ENCODE measurements around the gene FGF2. TPM values are rescaled to one million over a fixed set of nuclear protein-coding genes. Genes with fewer than 3 reads are reported as not detected.

Gene FGF2
- total RNA-seq, 1 experiment from 2014 or later: 115 TPM

DNA sequence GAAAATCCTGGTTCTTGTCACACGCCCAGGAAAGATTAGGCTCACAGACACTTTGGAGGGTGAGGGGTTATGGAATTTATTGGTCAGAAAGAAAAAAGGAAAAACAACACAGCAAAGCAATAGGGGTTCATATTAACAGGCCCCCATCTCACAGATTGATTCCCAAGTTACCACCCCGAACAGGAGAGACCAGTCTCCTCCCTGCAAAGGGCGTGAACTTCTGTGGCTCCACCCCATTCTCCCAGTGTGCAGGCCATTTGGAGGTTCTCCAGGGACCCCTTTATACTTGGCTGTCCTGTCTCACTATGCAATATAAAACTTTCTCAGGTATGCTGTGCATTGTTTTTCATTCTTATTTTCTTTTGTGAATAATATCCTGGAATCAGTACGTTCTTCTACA lies 7.4 kb downstream of the FGF2 start (continued):
- TF ChIP-seq, protein P1, sequence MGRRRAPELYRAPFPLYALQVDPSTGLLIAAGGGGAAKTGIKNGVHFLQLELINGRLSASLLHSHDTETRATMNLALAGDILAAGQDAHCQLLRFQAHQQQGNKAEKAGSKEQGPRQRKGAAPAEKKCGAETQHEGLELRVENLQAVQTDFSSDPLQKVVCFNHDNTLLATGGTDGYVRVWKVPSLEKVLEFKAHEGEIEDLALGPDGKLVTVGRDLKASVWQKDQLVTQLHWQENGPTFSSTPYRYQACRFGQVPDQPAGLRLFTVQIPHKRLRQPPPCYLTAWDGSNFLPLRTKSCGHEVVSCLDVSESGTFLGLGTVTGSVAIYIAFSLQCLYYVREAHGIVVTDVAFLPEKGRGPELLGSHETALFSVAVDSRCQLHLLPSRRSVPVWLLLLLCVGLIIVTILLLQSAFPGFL (CRISPR knock-in tag; IDR thresholded peaks at IDR 0.05; ENCODE audit: borderline replicate concordance): no peak

DNA sequence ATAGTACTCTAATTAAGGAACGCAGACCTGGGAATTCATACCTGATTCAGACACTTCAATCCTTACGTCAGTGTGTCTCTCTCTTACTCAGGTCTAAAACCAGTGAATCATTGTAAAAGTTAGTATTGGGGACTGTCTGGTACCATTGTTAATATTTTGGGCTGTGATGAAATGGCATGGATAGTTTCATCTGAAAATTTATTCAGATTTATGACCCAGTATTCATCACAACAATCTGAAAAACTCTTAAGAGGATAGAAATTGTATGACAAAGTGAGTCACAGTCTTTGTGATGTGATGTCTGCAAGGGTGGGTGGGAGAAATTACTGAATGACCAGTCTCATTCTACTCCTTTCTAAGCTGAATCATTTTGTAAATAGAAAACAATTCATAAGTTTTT lies 10.3 kb downstream of the FGF2 start:
- POLR2A ChIA-PET: no interaction called here
- Mint-ChIP-seq H3K36me3 (peaks cover 49% of the 10 kb centered on the region), H3K4me1 (peaks cover 32% of the 10 kb centered on the region), H3K27me3 (ENCODE audit: low read depth) (no peaks in the 10 kb centered on the region), H3K4me3 (no peak overlapping the region), H3K9me3 (0 out of 2 replicates have a peak, but pooled peaks cover 4% of the 10 kb centered on the region), H3K27ac (no peak overlapping the region)
- CTCF ChIA-PET: no interaction called here
- DNase-seq (ENCODE audit: low spot score) (no peak), ATAC-seq (no peak)
- TF ChIP-seq, protein P2, sequence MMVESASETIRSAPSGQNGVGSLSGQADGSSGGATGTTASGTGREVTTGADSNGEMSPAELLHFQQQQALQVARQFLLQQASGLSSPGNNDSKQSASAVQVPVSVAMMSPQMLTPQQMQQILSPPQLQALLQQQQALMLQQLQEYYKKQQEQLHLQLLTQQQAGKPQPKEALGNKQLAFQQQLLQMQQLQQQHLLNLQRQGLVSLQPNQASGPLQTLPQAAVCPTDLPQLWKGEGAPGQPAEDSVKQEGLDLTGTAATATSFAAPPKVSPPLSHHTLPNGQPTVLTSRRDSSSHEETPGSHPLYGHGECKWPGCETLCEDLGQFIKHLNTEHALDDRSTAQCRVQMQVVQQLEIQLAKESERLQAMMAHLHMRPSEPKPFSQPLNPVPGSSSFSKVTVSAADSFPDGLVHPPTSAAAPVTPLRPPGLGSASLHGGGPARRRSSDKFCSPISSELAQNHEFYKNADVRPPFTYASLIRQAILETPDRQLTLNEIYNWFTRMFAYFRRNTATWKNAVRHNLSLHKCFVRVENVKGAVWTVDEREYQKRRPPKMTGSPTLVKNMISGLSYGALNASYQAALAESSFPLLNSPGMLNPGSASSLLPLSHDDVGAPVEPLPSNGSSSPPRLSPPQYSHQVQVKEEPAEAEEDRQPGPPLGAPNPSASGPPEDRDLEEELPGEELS (CRISPR knock-in tag; IDR thresholded peaks at IDR 0.05): no peak
- TF ChIP-seq, protein P3, sequence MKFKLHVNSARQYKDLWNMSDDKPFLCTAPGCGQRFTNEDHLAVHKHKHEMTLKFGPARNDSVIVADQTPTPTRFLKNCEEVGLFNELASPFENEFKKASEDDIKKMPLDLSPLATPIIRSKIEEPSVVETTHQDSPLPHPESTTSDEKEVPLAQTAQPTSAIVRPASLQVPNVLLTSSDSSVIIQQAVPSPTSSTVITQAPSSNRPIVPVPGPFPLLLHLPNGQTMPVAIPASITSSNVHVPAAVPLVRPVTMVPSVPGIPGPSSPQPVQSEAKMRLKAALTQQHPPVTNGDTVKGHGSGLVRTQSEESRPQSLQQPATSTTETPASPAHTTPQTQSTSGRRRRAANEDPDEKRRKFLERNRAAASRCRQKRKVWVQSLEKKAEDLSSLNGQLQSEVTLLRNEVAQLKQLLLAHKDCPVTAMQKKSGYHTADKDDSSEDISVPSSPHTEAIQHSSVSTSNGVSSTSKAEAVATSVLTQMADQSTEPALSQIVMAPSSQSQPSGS (CRISPR knock-in tag; IDR thresholded peaks at IDR 0.05; ENCODE audit: borderline replicate concordance, low read depth): no peak
- TF ChIP-seq, protein P4, sequence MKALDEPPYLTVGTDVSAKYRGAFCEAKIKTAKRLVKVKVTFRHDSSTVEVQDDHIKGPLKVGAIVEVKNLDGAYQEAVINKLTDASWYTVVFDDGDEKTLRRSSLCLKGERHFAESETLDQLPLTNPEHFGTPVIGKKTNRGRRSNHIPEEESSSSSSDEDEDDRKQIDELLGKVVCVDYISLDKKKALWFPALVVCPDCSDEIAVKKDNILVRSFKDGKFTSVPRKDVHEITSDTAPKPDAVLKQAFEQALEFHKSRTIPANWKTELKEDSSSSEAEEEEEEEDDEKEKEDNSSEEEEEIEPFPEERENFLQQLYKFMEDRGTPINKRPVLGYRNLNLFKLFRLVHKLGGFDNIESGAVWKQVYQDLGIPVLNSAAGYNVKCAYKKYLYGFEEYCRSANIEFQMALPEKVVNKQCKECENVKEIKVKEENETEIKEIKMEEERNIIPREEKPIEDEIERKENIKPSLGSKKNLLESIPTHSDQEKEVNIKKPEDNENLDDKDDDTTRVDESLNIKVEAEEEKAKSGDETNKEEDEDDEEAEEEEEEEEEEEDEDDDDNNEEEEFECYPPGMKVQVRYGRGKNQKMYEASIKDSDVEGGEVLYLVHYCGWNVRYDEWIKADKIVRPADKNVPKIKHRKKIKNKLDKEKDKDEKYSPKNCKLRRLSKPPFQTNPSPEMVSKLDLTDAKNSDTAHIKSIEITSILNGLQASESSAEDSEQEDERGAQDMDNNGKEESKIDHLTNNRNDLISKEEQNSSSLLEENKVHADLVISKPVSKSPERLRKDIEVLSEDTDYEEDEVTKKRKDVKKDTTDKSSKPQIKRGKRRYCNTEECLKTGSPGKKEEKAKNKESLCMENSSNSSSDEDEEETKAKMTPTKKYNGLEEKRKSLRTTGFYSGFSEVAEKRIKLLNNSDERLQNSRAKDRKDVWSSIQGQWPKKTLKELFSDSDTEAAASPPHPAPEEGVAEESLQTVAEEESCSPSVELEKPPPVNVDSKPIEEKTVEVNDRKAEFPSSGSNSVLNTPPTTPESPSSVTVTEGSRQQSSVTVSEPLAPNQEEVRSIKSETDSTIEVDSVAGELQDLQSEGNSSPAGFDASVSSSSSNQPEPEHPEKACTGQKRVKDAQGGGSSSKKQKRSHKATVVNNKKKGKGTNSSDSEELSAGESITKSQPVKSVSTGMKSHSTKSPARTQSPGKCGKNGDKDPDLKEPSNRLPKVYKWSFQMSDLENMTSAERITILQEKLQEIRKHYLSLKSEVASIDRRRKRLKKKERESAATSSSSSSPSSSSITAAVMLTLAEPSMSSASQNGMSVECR (CRISPR knock-in tag; IDR thresholded peaks at IDR 0.05; ENCODE audit: borderline replicate concordance): no peak
- TF ChIP-seq ZNF232 (CRISPR knock-in tag; IDR thresholded peaks at IDR 0.05) (no peak), OVOL2 (CRISPR knock-in tag; IDR thresholded peaks at IDR 0.05; ENCODE audit: borderline replicate concordance) (no peak), KAT7 (CRISPR knock-in tag; IDR thresholded peaks at IDR 0.05; ENCODE audit: borderline replicate concordance) (no peak)
- TF ChIP-seq, protein P5, sequence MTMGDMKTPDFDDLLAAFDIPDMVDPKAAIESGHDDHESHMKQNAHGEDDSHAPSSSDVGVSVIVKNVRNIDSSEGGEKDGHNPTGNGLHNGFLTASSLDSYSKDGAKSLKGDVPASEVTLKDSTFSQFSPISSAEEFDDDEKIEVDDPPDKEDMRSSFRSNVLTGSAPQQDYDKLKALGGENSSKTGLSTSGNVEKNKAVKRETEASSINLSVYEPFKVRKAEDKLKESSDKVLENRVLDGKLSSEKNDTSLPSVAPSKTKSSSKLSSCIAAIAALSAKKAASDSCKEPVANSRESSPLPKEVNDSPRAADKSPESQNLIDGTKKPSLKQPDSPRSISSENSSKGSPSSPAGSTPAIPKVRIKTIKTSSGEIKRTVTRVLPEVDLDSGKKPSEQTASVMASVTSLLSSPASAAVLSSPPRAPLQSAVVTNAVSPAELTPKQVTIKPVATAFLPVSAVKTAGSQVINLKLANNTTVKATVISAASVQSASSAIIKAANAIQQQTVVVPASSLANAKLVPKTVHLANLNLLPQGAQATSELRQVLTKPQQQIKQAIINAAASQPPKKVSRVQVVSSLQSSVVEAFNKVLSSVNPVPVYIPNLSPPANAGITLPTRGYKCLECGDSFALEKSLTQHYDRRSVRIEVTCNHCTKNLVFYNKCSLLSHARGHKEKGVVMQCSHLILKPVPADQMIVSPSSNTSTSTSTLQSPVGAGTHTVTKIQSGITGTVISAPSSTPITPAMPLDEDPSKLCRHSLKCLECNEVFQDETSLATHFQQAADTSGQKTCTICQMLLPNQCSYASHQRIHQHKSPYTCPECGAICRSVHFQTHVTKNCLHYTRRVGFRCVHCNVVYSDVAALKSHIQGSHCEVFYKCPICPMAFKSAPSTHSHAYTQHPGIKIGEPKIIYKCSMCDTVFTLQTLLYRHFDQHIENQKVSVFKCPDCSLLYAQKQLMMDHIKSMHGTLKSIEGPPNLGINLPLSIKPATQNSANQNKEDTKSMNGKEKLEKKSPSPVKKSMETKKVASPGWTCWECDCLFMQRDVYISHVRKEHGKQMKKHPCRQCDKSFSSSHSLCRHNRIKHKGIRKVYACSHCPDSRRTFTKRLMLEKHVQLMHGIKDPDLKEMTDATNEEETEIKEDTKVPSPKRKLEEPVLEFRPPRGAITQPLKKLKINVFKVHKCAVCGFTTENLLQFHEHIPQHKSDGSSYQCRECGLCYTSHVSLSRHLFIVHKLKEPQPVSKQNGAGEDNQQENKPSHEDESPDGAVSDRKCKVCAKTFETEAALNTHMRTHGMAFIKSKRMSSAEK (CRISPR knock-in tag; IDR thresholded peaks at IDR 0.05; ENCODE audit: borderline replicate concordance): no peak
- TF ChIP-seq, protein P6, sequence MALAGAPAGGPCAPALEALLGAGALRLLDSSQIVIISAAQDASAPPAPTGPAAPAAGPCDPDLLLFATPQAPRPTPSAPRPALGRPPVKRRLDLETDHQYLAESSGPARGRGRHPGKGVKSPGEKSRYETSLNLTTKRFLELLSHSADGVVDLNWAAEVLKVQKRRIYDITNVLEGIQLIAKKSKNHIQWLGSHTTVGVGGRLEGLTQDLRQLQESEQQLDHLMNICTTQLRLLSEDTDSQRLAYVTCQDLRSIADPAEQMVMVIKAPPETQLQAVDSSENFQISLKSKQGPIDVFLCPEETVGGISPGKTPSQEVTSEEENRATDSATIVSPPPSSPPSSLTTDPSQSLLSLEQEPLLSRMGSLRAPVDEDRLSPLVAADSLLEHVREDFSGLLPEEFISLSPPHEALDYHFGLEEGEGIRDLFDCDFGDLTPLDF (CRISPR knock-in tag; IDR thresholded peaks at IDR 0.05): no peak
- TF ChIP-seq, protein P7, sequence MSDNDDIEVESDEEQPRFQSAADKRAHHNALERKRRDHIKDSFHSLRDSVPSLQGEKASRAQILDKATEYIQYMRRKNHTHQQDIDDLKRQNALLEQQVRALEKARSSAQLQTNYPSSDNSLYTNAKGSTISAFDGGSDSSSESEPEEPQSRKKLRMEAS (CRISPR knock-in tag; IDR thresholded peaks at IDR 0.05): no peak
